Coronary artery (tissue), 2 donors: Measurements from ENCODE around the gene FILIP1L.
"Not testable (repeated sequence)": the region's sequence is repeated elsewhere in the genome, so short reads cannot be mapped to it uniquely, and the experiment has no call there.

ENCODE experiments used
- DNase-seq: peaks from one replicate; pipeline ENCODE4 v3.0.0-alpha.2; 2017; ENCODE audit warnings: low spot score
- H3K27ac ChIP-seq, 2 donors: fragments of 200-600 bp; sonication (generic); one replicate each; pipeline ENCODE4 v1.5.1; 2016 to 2019
- H3K4me3 ChIP-seq: fragments of 200-600 bp; sonication (generic); 2 replicates; pipeline ENCODE4 v1.5.1; 2016; ENCODE audit warnings: mild to moderate bottlenecking, moderate library complexity
- CTCF ChIP-seq: fragments of 200-600 bp; sonication (generic); IDR thresholded peaks from one replicate; pipeline ENCODE4 v1.5.1; 2019; ENCODE audit warnings: antibody characterized with exemption

Gene FILIP1L

GRCh38 chr3:100102757-100103156 lies 11.5 kb downstream of the FILIP1L start:
- TF ChIP-seq CTCF = no peak
- Histone ChIP-seq H3K27ac (peak overlapping the region; percentile 55 to 71), H3K4me3 (no peak overlapping the region)
- no peak for DNase-seq

DNA sequence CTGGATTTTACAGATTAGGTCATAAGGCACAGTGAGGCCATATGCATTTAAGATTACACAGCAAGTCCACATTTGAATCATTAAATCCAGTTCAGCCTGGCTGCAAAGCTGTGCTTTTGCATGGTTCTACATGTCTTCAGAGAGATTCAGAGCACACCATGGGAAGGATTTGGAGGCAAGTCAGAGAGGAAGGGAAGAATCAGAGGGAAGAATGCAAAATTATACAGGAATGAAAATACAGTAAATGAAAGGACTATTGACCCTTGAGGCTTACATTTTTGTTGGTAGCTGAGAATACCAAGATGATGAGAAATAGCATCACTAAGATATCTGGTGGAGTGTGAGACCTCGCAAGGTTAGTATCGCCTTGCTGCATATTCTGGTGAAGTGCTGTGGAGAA lies 13.9 kb downstream of the FILIP1L start:
- Histone ChIP-seq H3K27ac (peak overlapping the region in 1 of 2 donors; percentile 64), H3K4me3 (no peak overlapping the region)
- DNase-seq = no peak
- no peak for TF ChIP-seq CTCF

DNA sequence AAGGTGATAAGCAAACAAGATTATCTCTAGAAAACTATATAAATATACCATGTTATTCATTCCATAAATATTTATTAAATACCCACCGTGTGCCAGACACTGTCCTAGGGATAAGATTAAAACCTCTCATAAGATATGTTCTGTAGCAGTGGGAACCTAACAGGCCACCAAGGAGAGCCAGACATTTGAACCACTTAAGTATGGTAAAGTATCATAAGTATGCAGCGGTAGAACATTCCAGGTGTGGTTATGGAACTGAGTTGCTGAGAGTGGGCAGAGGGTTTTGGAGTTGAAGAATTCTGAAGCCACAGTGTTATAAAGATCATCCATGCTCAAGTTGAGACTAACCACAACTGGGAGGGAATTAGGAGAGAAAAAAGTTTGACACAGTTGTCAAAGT lies 14.7 kb downstream of the FILIP1L start:
- DNase-seq = no peak
- Histone ChIP-seq H3K27ac (peak overlapping the region; percentile 41 to 64), H3K4me3 (no peak overlapping the region)
- TF ChIP-seq CTCF = no peak

DNA sequence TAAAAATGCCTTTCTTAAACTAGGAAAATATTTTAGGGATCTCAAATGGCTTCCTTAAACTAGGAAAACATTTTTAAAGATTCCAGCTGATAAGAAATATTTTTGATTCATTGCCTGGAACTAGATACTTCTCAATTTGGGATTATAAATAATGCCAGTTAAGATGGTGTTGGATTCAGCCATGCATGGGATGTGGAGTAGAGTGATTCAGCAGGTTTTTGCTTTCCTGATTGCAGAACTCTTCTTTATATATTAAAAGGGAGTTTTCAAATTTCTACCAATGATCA lies 15.6 kb downstream of the FILIP1L start:
- no peak for DNase-seq
- Histone ChIP-seq H3K4me3 (no peak overlapping the region), H3K27ac (peak overlapping the region; percentile 64)
- no peak for TF ChIP-seq CTCF

GRCh38 chr3:100097919-100098783 lies 16.1 kb downstream of the FILIP1L start:
- Histone ChIP-seq H3K27ac (peak overlapping the region; percentile 64), H3K4me3 (no peak overlapping the region)
- TF ChIP-seq CTCF = no peak
- no peak for DNase-seq

- Histone ChIP-seq H3K4me3 (no peak overlapping the region), H3K27ac (peak overlapping the region; percentile 64)
- no peak for TF ChIP-seq CTCF
- no peak for DNase-seq
These were observed 17.4 kb downstream of the FILIP1L start for GRCh38 chr3:100096866-100097265.

- not testable (repeated sequence) for DNase-seq, H3K27ac ChIP-seq, H3K4me3 ChIP-seq
These were observed 18.0 kb downstream of the FILIP1L start for GRCh38 chr3:100096286-100096685.
